ENCODE measurements around the gene SORBS1. TPM values are rescaled to one million over a fixed set of nuclear protein-coding genes. Genes with fewer than 3 reads are reported as not detected.

The SORBS1 gene
- total and polyA plus RNA-seq, 9 of the 15 experiments (the other 6 are each of a cell fraction or from before 2014, with no cell fraction given) = 2.0 to 13.3 (median 6.5) TPM

GRCh38 chr10:95493862-95494261 is 67.3 kb downstream of the SORBS1 start:
- in situ Hi-C loops (cut with MboI) = no loop called here
- peak overlapping the region; percentile 41; the same call in 1 of the 2 replicates for H3K4me2 ChIP-seq (ENCODE audit: insufficient read depth, low read length)

More at GRCh38 chr10:95493862-95494261, 67.3 kb downstream of the SORBS1 start:
- Histone ChIP-seq H3K27me3 (ENCODE audit: control insufficient read depth in 2 of 2, insufficient read depth in 2 of 2, low read length in 2 of 2) (no peaks in the 10 kb centered on the region), H2AFZ (ENCODE audit: low read depth, low read length) (peak overlapping the region; percentile 88), H3K27ac (ENCODE audit: extremely low read depth, low read depth, low read length) (peak overlapping the region; percentile 71), H3K9ac (ENCODE audit: insufficient read depth in 1 of 2, low read depth in 2 of 2, low read length in 2 of 2) (peak overlapping the region in 1 of 2 experiments; percentile 25; a peak in 2 of 4 replicates), H3K4me3 (no peak overlapping the region), H3K4me1 (replicated peaks in 1 of 2; ENCODE audit: control insufficient read depth in 2 of 2, insufficient read depth in 2 of 2, low read length in 2 of 2) (peaks cover 10 to 35% of the 10 kb centered on the region in 2 experiments), H3K36me3 (ENCODE audit: control insufficient read depth, insufficient read depth, low read length) (no peaks in the 10 kb centered on the region; the same call in 2 of the 3 replicates), H3K9me1 (ENCODE audit: control insufficient read depth, insufficient read depth, low read length) (no peaks in the 10 kb centered on the region), H4K20me1 (replicated peaks; ENCODE audit: control insufficient read depth, insufficient read depth, low read length) (no peaks in the 10 kb centered on the region), H3K9me3 (replicated peaks; ENCODE audit: control insufficient read depth, insufficient read depth, low read depth, low read length) (no peaks in the 10 kb centered on the region), H3K79me2 (ENCODE audit: control insufficient read depth, insufficient read depth, low read length) (no peaks in the 10 kb centered on the region)
- ChIA-PET POLR2A (interaction anchor here (1.1 kb wide), 1 partner anchor 14 kb away, joined by 4 read pairs; no protein-coding TSS in a partner anchor), CTCF (ENCODE audit: low intra/inter-chr PET ratio) (interaction anchor here (1.0 kb wide), 1 partner anchor 107 kb away, joined by 3 read pairs; no protein-coding TSS in a partner anchor)
- ATAC-seq (no peak), FAIRE-seq (no peak), DNase-seq (ENCODE audit: extremely low read depth in 1 of 4, low spot score in 3 of 4) (no peak)
- intact Hi-C loops (cut with micrococcal nuclease) = loop anchor here (2.0 kb wide), 1 partner anchor 67 kb away; the partner anchor contains the start of gene SORBS1
- BruUV-seq (replicated peaks) = no TSS peak
- 73% methylated on average over 1 of the region's 2 CpGs for WGBS (ENCODE audit: insufficient coverage, low coverage, missing lambda C conversion rate)
- no peak for TF ChIP-seq ZNF282 (CRISPR knock-in tag; IDR thresholded peaks at IDR 0.05)
- TF ChIP-seq ZBTB40 (IDR thresholded peaks at IDR 0.05) = peak; percentile 66; the same call in 1 of the 2 replicates
- no peak for TF ChIP-seq ZBTB40 (CRISPR knock-in tag; IDR thresholded peaks at IDR 0.05)
- TF ChIP-seq ZNF384 (IDR thresholded peaks at IDR 0.05; ENCODE audit: low read depth, low read length) = peak; percentile 12; the same call in 1 of the 2 replicates
- no peak for TF ChIP-seq POLR2G (IDR thresholded peaks at IDR 0.05; ENCODE audit: low read depth, low read length)
